ENCODE results near the gene LMF1.

- TF ChIP-seq RARG (CRISPR knock-in tag; IDR thresholded peaks at IDR 0.05; ENCODE audit: low read depth) = no peak
- no peak for TF ChIP-seq ZNF704 (CRISPR knock-in tag; IDR thresholded peaks at IDR 0.05; ENCODE audit: borderline replicate concordance)
- peak; percentile 38 for TF ChIP-seq CTCF (CRISPR knock-in tag; IDR thresholded peaks at IDR 0.05)
- no peak for TF ChIP-seq HMG20A (CRISPR knock-in tag; IDR thresholded peaks at IDR 0.05; ENCODE audit: borderline replicate concordance)
- TF ChIP-seq ZNF713 (CRISPR knock-in tag; IDR thresholded peaks at IDR 0.05) = no peak
- TF ChIP-seq NCOA2 (CRISPR knock-in tag; IDR thresholded peaks at IDR 0.05) = no peak
- no peak for TF ChIP-seq ZNF235 (CRISPR knock-in tag; IDR thresholded peaks at IDR 0.05; ENCODE audit: borderline replicate concordance)
- peak; percentile 82; the same call in 1 of the 2 replicates for TF ChIP-seq RXRA (CRISPR knock-in tag; IDR thresholded peaks at IDR 0.05)
These were observed 1.7 kb upstream of the LMF1 start for GRCh38 chr16:972316-973002.

All from HepG2 (cell line).